Liver (tissue), 9 donors: Measurements from ENCODE around the gene TP53AIP1. TPM values are rescaled to one million over a fixed set of nuclear protein-coding genes. Genes with fewer than 3 reads are reported as not detected.

Experiments used
- DNase-seq: peaks from one replicate; pipeline ENCODE4 v3.0.0-alpha.2; 2017; ENCODE audit warnings: low spot score
- H3K27ac ChIP-seq, 2 donors: one replicate each; pipeline ENCODE4 v1.7.0; 2013; ENCODE audit warnings: inconsistent platforms in 2 of 2, low read length in 2 of 2, control low read depth in 1 of 2, low read depth in 1 of 2, mild to moderate bottlenecking in 1 of 2
- H3K27me3 ChIP-seq, 4 donors: one replicate each; pipeline versions ENCODE4 v1.6.1 to v1.7.0; 2013; ENCODE audit warnings: low read length in 3 of 4, inconsistent platforms in 1 of 4, mild to moderate bottlenecking in 1 of 4, moderate library complexity in 1 of 4; ENCODE audit not compliant: control insufficient read depth in 4 of 4, insufficient read depth in 4 of 4
- H3K36me3 ChIP-seq, 4 donors: one replicate each; pipeline versions ENCODE4 v1.6.1 to v1.7.0; 2013; ENCODE audit warnings: low read length in 3 of 4, mild to moderate bottlenecking in 3 of 4, low read depth in 1 of 4, moderate library complexity in 1 of 4; ENCODE audit not compliant: control insufficient read depth in 4 of 4, insufficient read depth in 3 of 4
- H3K4me1 ChIP-seq, 4 donors: one replicate each; pipeline versions ENCODE4 v1.6.1 to v1.7.0; 2013; ENCODE audit warnings: low read length in 3 of 4, mild to moderate bottlenecking in 3 of 4, moderate library complexity in 1 of 4; ENCODE audit not compliant: control insufficient read depth in 4 of 4, insufficient read depth in 4 of 4
- H3K4me3 ChIP-seq, 3 donors: one replicate each; pipeline versions ENCODE4 v1.6.1 to v1.7.0; 2013; ENCODE audit warnings: low read length in 3 of 3, control low read depth in 1 of 3, low read depth in 1 of 3, mild to moderate bottlenecking in 1 of 3
- H3K9ac ChIP-seq, 2 donors: one replicate each; pipeline ENCODE4 v1.7.0; 2013; ENCODE audit warnings: low read length in 2 of 2, mild to moderate bottlenecking in 2 of 2, moderate library complexity in 2 of 2, control low read depth in 1 of 2, low read depth in 1 of 2
- H3K9me3 ChIP-seq, 4 donors: one replicate each; pipeline versions ENCODE4 v1.6.1 to v1.7.0; 2013; ENCODE audit warnings: low read length in 3 of 4; ENCODE audit not compliant: control insufficient read depth in 4 of 4
- ATF3 ChIP-seq: IDR thresholded peaks from 2 replicates; pipeline ENCODE4 v1.6.1; 2016; ENCODE audit warnings: antibody characterized with exemption
- CTCF ChIP-seq: fragments of 150-350 bp; IDR thresholded peaks from 2 replicates; pipeline ENCODE4 v1.5.1; 2017; ENCODE audit warnings: improper control_type of control experiment, low read depth, low read length; ENCODE audit not compliant: missing input control
- EGR1 ChIP-seq, 2 donors: IDR thresholded peaks; 2 replicates each; pipeline ENCODE4 v1.6.1; 2016 to 2018; ENCODE audit warnings: antibody characterized with exemption in 2 of 2, low read depth in 2 of 2
- FOXA1 ChIP-seq: IDR thresholded peaks from 2 replicates; pipeline ENCODE4 v1.6.1; 2016; ENCODE audit warnings: antibody characterized with exemption
- FOXA2 ChIP-seq: IDR thresholded peaks from 2 replicates; pipeline ENCODE4 v1.6.1; 2016; ENCODE audit warnings: antibody characterized with exemption
- GABPA ChIP-seq, 2 donors: IDR thresholded peaks in 1 of 2; conservative IDR thresholded peaks in 1 of 2; 2 replicates each; pipeline ENCODE4 v1.6.1; 2016; ENCODE audit warnings: antibody characterized with exemption in 2 of 2, mild to moderate bottlenecking in 1 of 2, moderate library complexity in 1 of 2
- HNF4A ChIP-seq, 2 donors: conservative IDR thresholded peaks; 2 replicates each; pipeline ENCODE4 v1.6.1; 2016; ENCODE audit warnings: antibody characterized with exemption in 2 of 2, mild to moderate bottlenecking in 2 of 2
- HNF4G ChIP-seq: IDR thresholded peaks from 2 replicates; pipeline ENCODE4 v1.6.1; 2016; ENCODE audit warnings: antibody characterized with exemption
- JUND ChIP-seq, 2 donors: IDR thresholded peaks; 2 replicates each; pipeline ENCODE4 v1.6.1; 2016; ENCODE audit warnings: antibody characterized with exemption in 2 of 2
- MAX ChIP-seq: IDR thresholded peaks from 2 replicates; pipeline ENCODE4 v1.6.1; 2016; ENCODE audit warnings: antibody characterized with exemption
- NR2F2 ChIP-seq: IDR thresholded peaks from 2 replicates; pipeline ENCODE4 v1.6.1; 2016; ENCODE audit warnings: antibody characterized with exemption
- RAD21 ChIP-seq, 2 donors: IDR thresholded peaks; 2 replicates each; pipeline ENCODE4 v1.6.1; 2016; ENCODE audit warnings: antibody characterized with exemption in 2 of 2, mild to moderate bottlenecking in 2 of 2
- REST ChIP-seq: IDR thresholded peaks from 2 replicates; pipeline ENCODE4 v1.6.1; 2016; ENCODE audit warnings: antibody characterized with exemption, mild to moderate bottlenecking
- RXRA ChIP-seq, 2 donors: IDR thresholded peaks; 2 replicates each; pipeline ENCODE4 v1.6.1; 2017 to 2018; ENCODE audit warnings: antibody characterized with exemption in 2 of 2, mild to moderate bottlenecking in 1 of 2
- SP1 ChIP-seq: IDR thresholded peaks from 2 replicates; pipeline ENCODE4 v1.6.1; 2018; ENCODE audit warnings: antibody characterized with exemption, mild to moderate bottlenecking
- TAF1 ChIP-seq: conservative IDR thresholded peaks from 2 replicates; pipeline ENCODE4 v1.6.1; 2016; ENCODE audit warnings: antibody characterized with exemption, mild to moderate bottlenecking
- YY1 ChIP-seq: IDR thresholded peaks from 2 replicates; pipeline ENCODE4 v1.6.1; 2016; ENCODE audit warnings: antibody characterized with exemption, mild to moderate bottlenecking
- ZBTB33 ChIP-seq: IDR thresholded peaks from 2 replicates; pipeline ENCODE4 v1.6.1; 2016; ENCODE audit warnings: antibody characterized with exemption
- WGBS: extraction: QIAGEN DNeasy Blood & Tissue Kit; methylation state at CpG from one replicate; pipeline ENCODE4 v1.1.7; 2013; 5-methylcytosine and 5-hydroxymethylcytosine counted together
- polyA plus RNA-seq, 2 donors: library from polyadenylated mRNA; stranded (reverse) in 1 of 2; unstranded in 1 of 2; fragments of 200-250 nt in 1 of 2; fragments of >200 nt in 1 of 2; fragmentation: Nextera tagmentation in 1 of 2; extraction: Ambion mirVana in 1 of 2; gene quantifications; one replicate each; pipeline versions ENCODE4 v1.2.1 to v1.2.3, GENCODE V29; 2013 to 2015
- total RNA-seq, 2 donors: library from RNA; depleted of rRNA; stranded (reverse); fragments of >200 nt; gene quantifications; one replicate each; pipeline ENCODE4 v1.2.3, GENCODE V29; 2014
- donor health status: healthy.
- donor health status: healthy.
- donor health status: healthy.
- donor health status: healthy.
- donor health status: healthy.

Gene TP53AIP1
- total and polyA plus RNA-seq, 4 donors: 0.08 TPM; not detected in 3

GRCh38 chr11:128938156-128938885 is 4.3 kb downstream of the TP53AIP1 start:
- TF ChIP-seq TAF1 (no peak), GABPA (IDR thresholded peaks at IDR 0.05 in 1 of 2, conservative IDR thresholded peaks at IDR 0.05 in 1 of 2) (no peak), JUND (IDR thresholded peaks at IDR 0.05) (no peak), ZBTB33 (no peak), RXRA (IDR thresholded peaks at IDR 0.05) (no peak), HNF4G (no peak)
- no peak overlapping the region for H3K27ac ChIP-seq
- 91% methylated on average over 16 of the region's 16 CpGs for WGBS
- no peaks in the 10 kb centered on the region for H3K4me1 ChIP-seq
- no peak for DNase-seq
- H3K4me3 ChIP-seq: no peak overlapping the region
- no peaks in the 10 kb centered on the region for H3K27me3 ChIP-seq
- H3K9me3 ChIP-seq: no peaks in the 10 kb centered on the region
- H3K9ac ChIP-seq: no peak overlapping the region
- no peaks in the 10 kb centered on the region for H3K36me3 ChIP-seq

GRCh38 chr11:128937480-128937879 is 5.2 kb downstream of the TP53AIP1 start:
- TF ChIP-seq REST: no peak
- TF ChIP-seq ATF3: no peak
- TF ChIP-seq JUND (IDR thresholded peaks at IDR 0.05): no peak
- TF ChIP-seq HNF4A (conservative IDR thresholded peaks at IDR 0.05): no peak
- TF ChIP-seq HNF4G: no peak
- TF ChIP-seq YY1: no peak
- no peak for TF ChIP-seq TAF1
- no peak for TF ChIP-seq FOXA1
- no peak for TF ChIP-seq CTCF
- no peak for TF ChIP-seq GABPA (IDR thresholded peaks at IDR 0.05 in 1 of 2, conservative IDR thresholded peaks at IDR 0.05 in 1 of 2)
- no peak for TF ChIP-seq NR2F2
- TF ChIP-seq MAX: no peak
- TF ChIP-seq RXRA (IDR thresholded peaks at IDR 0.05): no peak
- no peak for TF ChIP-seq ZBTB33
- no peak for TF ChIP-seq EGR1 (IDR thresholded peaks at IDR 0.05; ENCODE audit: low read depth in 2 of 2)
- no peak for TF ChIP-seq SP1
- no peak for TF ChIP-seq RAD21 (IDR thresholded peaks at IDR 0.05)
- TF ChIP-seq FOXA2: no peak
- H3K27me3 ChIP-seq: no peaks in the 10 kb centered on the region
- no peaks in the 10 kb centered on the region for H3K36me3 ChIP-seq
- H3K4me3 ChIP-seq: no peak overlapping the region
- no peaks in the 10 kb centered on the region for H3K9me3 ChIP-seq
- no peak overlapping the region for H3K27ac ChIP-seq
- WGBS: 91% methylated on average over 9 of the region's 9 CpGs
- H3K4me1 ChIP-seq: no peaks in the 10 kb centered on the region
- no peak overlapping the region for H3K9ac ChIP-seq
- DNase-seq: no peak
